GM23338 (cell line): Measurements from ENCODE around the gene KLHL4. TPM values are rescaled to one million over a fixed set of nuclear protein-coding genes. Genes with fewer than 3 reads are reported as not detected.

Source experiments
- ATAC-seq: fragments of 200-7000 bp; cut with Tn5 transposase; 3 replicates; pipeline ENCODE4 v1.9.1; 2020
- DNase-seq: peaks from one replicate; pipeline ENCODE4 v3.0.0-alpha.2; 2015; ENCODE audit warnings: low spot score
- H2AFZ ChIP-seq: fragments of 200-600 bp; sonication (generic); 2 replicates; pipeline ENCODE4 v1.8.0; 2016; ENCODE audit warnings: antibody characterized with exemption, mild to moderate bottlenecking, moderate library complexity
- H3F3A ChIP-seq: fragments of 200-600 bp; sonication (generic); replicated peaks from 2 replicates; pipeline ENCODE4 v1.8.0; 2017; ENCODE audit warnings: antibody characterized with exemption, mixed run types, low read depth
- H3K27ac ChIP-seq: fragments of 200-600 bp; sonication (generic); 2 replicates; pipeline ENCODE4 v1.6.1; 2016; ENCODE audit warnings: low read depth
- H3K27me3 ChIP-seq: fragments of 200-600 bp; sonication (generic); 2 replicates; pipeline ENCODE4 v1.8.0; 2016; ENCODE audit warnings: mild to moderate bottlenecking, mixed run types, moderate library complexity; ENCODE audit not compliant: insufficient read depth
- H3K36me3 ChIP-seq: fragments of 200-600 bp; sonication (generic); 2 replicates; pipeline ENCODE4 v1.8.0; 2016; ENCODE audit warnings: mild to moderate bottlenecking; ENCODE audit not compliant: insufficient read depth
- H3K4me1 ChIP-seq: fragments of 200-600 bp; sonication (generic); 2 replicates; pipeline ENCODE4 v1.8.0; 2016; ENCODE audit warnings: mild to moderate bottlenecking, moderate library complexity; ENCODE audit not compliant: insufficient read depth
- H3K4me2 ChIP-seq: fragments of 200-600 bp; sonication (generic); 2 replicates; pipeline ENCODE4 v1.7.1; 2017; ENCODE audit warnings: mixed run types
- H3K4me3 ChIP-seq: fragments of 200-600 bp; sonication (generic); 2 replicates; pipeline ENCODE4 v1.6.1; 2016; ENCODE audit warnings: mixed run types
- H3K79me2 ChIP-seq: fragments of 200-600 bp; sonication (generic); replicated peaks from 2 replicates; pipeline ENCODE4 v1.8.0; 2017; ENCODE audit warnings: mild to moderate bottlenecking; ENCODE audit not compliant: insufficient read depth
- H3K9me2 ChIP-seq: fragments of 200-600 bp; sonication (generic); 2 replicates; pipeline ENCODE4 v1.8.0; 2017; ENCODE audit not compliant: insufficient read depth
- H4K20me1 ChIP-seq: fragments of 200-600 bp; sonication (generic); replicated peaks from 2 replicates; pipeline ENCODE4 v1.8.0; 2017; ENCODE audit warnings: mild to moderate bottlenecking; ENCODE audit not compliant: insufficient read depth
- H3K27ac Mint-ChIP-seq: 2 replicates; pipeline ENCODE4 v1.8.0; 2020; ENCODE audit warnings: inconsistent platforms, mild to moderate bottlenecking, moderate library complexity, mixed read lengths
- H3K27me3 Mint-ChIP-seq: 3 replicates; pipeline ENCODE4 v1.8.0; 2022; ENCODE audit warnings: low read depth, mild to moderate bottlenecking, moderate library complexity, mixed read lengths, inconsistent platforms; ENCODE audit not compliant: insufficient read depth, poor library complexity
- H3K36me3 Mint-ChIP-seq: 3 replicates; pipeline ENCODE4 v1.8.0; 2021; ENCODE audit warnings: low read depth, mild to moderate bottlenecking, inconsistent platforms, moderate library complexity, mixed read lengths
- H3K4me1 Mint-ChIP-seq: 3 replicates; pipeline ENCODE4 v1.8.0; 2020; ENCODE audit warnings: mild to moderate bottlenecking, inconsistent platforms, mixed read lengths
- H3K4me3 Mint-ChIP-seq: 3 replicates; pipeline ENCODE4 v1.8.0; 2021; ENCODE audit warnings: moderate library complexity, mild to moderate bottlenecking, inconsistent platforms, mixed read lengths
- H3K9me3 Mint-ChIP-seq: 3 replicates; pipeline ENCODE4 v1.8.0; 2020; ENCODE audit warnings: moderate library complexity, mild to moderate bottlenecking, inconsistent platforms, mixed read lengths
- CTCF ChIP-seq, 2 experiments: fragments of 200-600 bp in 1 of 2; sonication (generic) in 1 of 2; conservative IDR thresholded peaks; 2 replicates each; pipeline versions ENCODE4 v1.5.1 to v1.6.1; 2016 to 2017; ENCODE audit warnings: antibody characterized with exemption in 2 of 2, low read depth in 2 of 2, mild to moderate bottlenecking in 2 of 2, moderate library complexity in 1 of 2
- ETS1 ChIP-seq: IDR thresholded peaks from 2 replicates; pipeline ENCODE4 v1.6.1; 2016; ENCODE audit warnings: antibody characterized with exemption
- EZH2 ChIP-seq: fragments of 200-600 bp; sonication (generic); IDR thresholded peaks from one replicate; pipeline ENCODE4 v1.8.0; 2017; ENCODE audit warnings: antibody characterized with exemption, mild to moderate bottlenecking, low read depth; ENCODE audit not compliant: unreplicated experiment
- EZH2phosphoT487 ChIP-seq: fragments of 200-600 bp; sonication (generic); IDR thresholded peaks from one replicate; pipeline ENCODE4 v1.8.1; 2018; ENCODE audit warnings: antibody characterized with exemption; ENCODE audit not compliant: unreplicated experiment
- REST ChIP-seq: IDR thresholded peaks from one replicate; pipeline ENCODE4 v1.6.1; 2018; ENCODE audit warnings: antibody characterized with exemption; ENCODE audit not compliant: unreplicated experiment
- STAT1 ChIP-seq: IDR thresholded peaks from one replicate; pipeline ENCODE4 v1.6.1; 2016; ENCODE audit warnings: antibody characterized with exemption; ENCODE audit not compliant: unreplicated experiment
- ZNF331 ChIP-seq: fragments of 250-450 bp; sonication (Bioruptor Pico); IDR thresholded peaks from 2 replicates; pipeline ENCODE4 v1.5.0; 2020; ENCODE audit warnings: low read depth, mild to moderate bottlenecking, moderate library complexity
- ZNF462 ChIP-seq: fragments of 250-450 bp; sonication (Bioruptor Pico); IDR thresholded peaks from 2 replicates; pipeline ENCODE4 v1.5.0; 2020; ENCODE audit warnings: mild to moderate bottlenecking, moderate library complexity
- polyA plus RNA-seq: library from polyadenylated mRNA; unstranded; fragments of >200 nt; fragmentation: Nextera tagmentation; extraction: Ambion mirVana; gene quantifications from 2 replicates; pipeline ENCODE4 v1.2.1, GENCODE V29; 2016
- total RNA-seq: library from RNA; depleted of rRNA; stranded (reverse); fragments of >200 nt; shearing (Covaris generic); gene quantifications from 2 replicates; pipeline ENCODE4 v1.2.3, GENCODE V29; 2014

Gene KLHL4
- total and polyA plus RNA-seq, 2 experiments from 2014 or later: 1.8 to 6.2 TPM

- TF ChIP-seq EZH2phosphoT487: no peak
- no peak for TF ChIP-seq CTCF (conservative IDR thresholded peaks at IDR 0.05; ENCODE audit: low read depth in 2 of 2)
- no peak for TF ChIP-seq EZH2
- TF ChIP-seq STAT1: no peak
- no peak for TF ChIP-seq ETS1
- no peak for TF ChIP-seq REST
- no peak for TF ChIP-seq ZNF331 (CRISPR knock-in tag)
Measured at GRCh38 chrX:87634361-87634760, 116.8 kb downstream of the KLHL4 start (continued).

- Histone ChIP-seq H3K36me3 (no peaks in the 10 kb centered on the region), H3K27me3 (no peaks in the 10 kb centered on the region), H2AFZ (no peak overlapping the region), H3K4me2 (no peak overlapping the region), H3K9me2 (no peaks in the 10 kb centered on the region; the same call in 1 of the 2 replicates), H3K4me1 (peaks cover 16% of the 10 kb centered on the region), H4K20me1 (no peaks in the 10 kb centered on the region), H3F3A (no peaks in the 10 kb centered on the region), H3K79me2 (no peaks in the 10 kb centered on the region), H3K4me3 (no peak overlapping the region), H3K27ac (no peak overlapping the region)
- ATAC-seq (no peak), DNase-seq (no peak)
- Mint-ChIP-seq H3K36me3 (peaks cover 63% of the 10 kb centered on the region), H3K27ac (no peak overlapping the region), H3K27me3 (no peaks in the 10 kb centered on the region), H3K9me3 (peaks cover 15% of the 10 kb centered on the region), H3K4me3 (no peak overlapping the region), H3K4me1 (peaks cover 9% of the 10 kb centered on the region)
- TF ChIP-seq REST: no peak
- no peak for TF ChIP-seq ZNF462 (CRISPR knock-in tag)
- no peak for TF ChIP-seq STAT1
Measured at GRCh38 chrX:87636533-87636932, 118.9 kb downstream of the KLHL4 start.
